GM19099 (cell line): Measurements from ENCODE around the gene PHB1.

Experiments
- POLR2A ChIP-seq: IDR thresholded peaks from 3 replicates; pipeline ENCODE4 v1.6.1; 2011; ENCODE audit warnings: low read depth; ENCODE audit not compliant: insufficient read length; ENCODE audit errors: extremely low read depth

The PHB1 gene

DNA sequence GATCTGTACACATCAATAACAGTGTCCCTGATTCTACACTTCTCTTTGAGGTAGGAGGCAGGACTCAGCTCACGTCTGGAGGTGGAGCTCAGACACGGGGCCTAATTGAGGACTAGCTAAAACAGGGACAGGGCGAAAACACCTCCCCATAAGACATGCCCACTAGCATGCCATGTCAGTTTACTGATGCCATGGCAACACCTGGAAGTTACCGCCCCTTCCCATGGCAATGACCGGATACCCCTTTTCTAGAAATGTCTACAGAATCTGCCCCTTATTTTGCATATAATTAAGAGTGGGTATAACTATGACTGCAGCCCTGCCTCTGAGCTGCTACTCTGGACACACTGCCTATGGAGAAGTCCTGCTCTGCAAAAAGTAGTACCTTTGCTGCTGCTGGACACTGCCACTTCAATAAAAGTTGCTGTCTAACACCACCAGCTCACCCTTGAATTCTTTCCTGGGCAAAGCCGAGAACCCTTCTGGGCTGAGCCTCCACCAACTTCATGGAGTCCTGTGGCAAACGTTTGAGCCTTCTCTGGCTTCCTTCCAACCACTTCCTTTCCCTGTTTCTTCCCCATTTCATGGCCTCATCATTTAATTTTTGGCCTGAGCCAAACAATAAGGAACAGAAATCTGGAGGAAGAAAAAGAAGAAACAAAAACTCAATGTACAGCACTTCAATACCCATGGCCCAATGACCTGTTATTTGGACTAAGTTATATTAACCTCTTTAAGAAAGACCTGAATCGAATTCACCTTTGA lies 21.0 kb downstream of the PHB1 start:
- no peak for TF ChIP-seq POLR2A

GRCh38 chr17:49390548-49391324 lies 23.9 kb downstream of the PHB1 start:
- peak; percentile 51 for TF ChIP-seq POLR2A

- no peak for TF ChIP-seq POLR2A
Observed at GRCh38 chr17:49388692-49389513, 25.8 kb downstream of the PHB1 start.

GRCh38 chr17:49388290-49388640 lies 26.4 kb downstream of the PHB1 start:
- peak; percentile 39 for TF ChIP-seq POLR2A

- TF ChIP-seq POLR2A, result no peak
Observed at GRCh38 chr17:49387498-49388289, 27.0 kb downstream of the PHB1 start.

DNA sequence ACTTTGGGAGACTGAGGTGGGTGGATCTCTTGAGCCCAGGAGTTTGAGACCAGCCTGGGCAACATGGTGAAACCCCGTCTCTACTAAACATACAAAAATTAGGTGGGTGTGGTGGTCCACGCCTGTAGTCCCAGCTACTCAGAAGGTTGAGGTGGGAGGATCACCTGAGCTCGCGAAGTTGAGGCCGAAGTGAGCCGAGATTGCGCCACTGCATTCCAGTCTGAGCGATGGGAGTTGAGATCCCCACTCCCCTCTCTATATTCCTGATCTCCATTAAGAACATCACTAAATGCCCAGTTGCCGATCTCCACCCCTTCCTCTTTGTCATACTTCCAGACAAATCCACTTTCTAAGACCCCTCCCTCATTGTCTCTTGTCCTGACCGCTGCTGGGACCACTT lies 28.3 kb downstream of the PHB1 start:
- TF ChIP-seq POLR2A, result no peak

- no peak for TF ChIP-seq POLR2A
Observed at GRCh38 chr17:49384951-49385350, 29.7 kb downstream of the PHB1 start.

DNA sequence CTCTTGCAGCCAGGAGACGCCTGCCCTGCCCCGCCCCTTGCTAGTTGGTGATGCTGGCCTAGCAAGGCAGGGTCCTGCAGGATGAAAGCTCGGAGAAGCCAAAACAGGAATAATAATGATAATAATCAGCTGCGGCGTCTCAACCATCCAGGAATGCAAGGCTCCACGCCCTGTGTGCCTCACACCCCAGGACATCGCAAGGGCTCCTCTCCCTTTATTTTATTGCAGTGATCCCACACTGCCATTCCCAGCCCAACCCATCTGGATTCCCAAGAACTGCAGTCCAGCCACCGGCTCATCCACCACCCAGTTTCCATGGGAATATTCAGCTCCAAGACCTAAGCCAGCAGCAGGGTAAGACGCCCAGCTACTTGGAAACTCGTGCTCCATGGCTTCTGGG lies 31.6 kb downstream of the PHB1 start:
- TF ChIP-seq POLR2A, result no peak

- TF ChIP-seq POLR2A, result no peak
Observed at GRCh38 chr17:49382556-49382955, 32.1 kb downstream of the PHB1 start.

DNA sequence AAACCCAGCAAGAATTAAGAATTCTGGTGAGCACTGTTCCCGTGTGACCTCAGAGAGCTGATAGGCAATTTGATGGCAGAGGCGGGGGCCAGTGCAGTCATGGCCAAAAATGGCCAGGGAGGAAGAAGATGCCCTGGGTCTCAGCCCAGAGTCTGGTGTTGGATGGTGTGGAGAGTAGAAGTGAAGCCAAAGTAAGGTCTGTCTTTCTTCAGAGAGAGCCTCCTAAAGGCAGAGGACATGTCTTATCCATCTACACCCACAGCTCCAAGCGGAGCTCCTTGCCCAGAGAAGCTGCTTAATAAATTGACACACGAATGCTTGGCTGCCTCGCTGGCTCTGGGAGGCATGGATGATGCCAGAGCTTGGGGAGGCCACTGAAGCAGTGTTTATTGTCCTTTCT lies 32.9 kb downstream of the PHB1 start:
- TF ChIP-seq POLR2A, result no peak

DNA sequence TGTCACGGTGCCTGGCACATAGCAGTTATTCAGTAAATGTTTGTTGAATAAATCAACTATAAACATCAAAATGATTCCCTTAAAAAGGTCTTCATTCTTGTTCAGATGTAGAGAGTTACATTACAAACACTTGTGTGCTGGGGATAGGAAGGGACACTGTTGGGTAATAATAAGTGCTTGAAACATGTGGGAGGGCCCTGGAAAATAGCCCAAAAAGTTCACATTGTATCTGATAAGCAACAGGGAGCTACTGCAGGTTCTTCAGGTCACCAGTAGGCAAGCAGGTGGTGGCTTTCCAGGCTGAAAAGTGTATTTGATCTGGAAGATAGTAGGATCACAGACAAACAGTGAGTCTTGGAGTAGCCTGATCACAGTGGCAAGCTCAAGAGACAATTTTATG lies 33.6 kb downstream of the PHB1 start:
- TF ChIP-seq POLR2A, result no peak

DNA sequence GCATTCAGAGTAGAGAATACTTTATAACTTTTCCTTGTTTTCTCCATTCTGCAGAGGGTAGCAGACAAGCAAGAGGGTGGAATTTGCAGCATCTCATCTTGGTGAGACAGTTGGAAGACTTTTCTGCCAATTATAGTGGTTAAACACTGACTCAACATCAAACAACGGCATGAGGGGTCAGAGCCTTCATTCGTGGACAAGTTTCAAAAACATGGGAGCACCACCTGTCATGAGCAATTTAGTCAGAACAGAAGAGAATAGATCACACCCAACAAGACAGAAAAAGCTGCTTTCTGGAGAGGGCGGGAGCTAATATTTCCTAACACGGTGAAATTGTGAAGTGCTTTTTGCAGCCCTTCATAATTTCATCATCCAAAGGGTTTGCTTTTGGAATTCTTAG lies 34.8 kb downstream of the PHB1 start:
- TF ChIP-seq POLR2A, result no peak

DNA sequence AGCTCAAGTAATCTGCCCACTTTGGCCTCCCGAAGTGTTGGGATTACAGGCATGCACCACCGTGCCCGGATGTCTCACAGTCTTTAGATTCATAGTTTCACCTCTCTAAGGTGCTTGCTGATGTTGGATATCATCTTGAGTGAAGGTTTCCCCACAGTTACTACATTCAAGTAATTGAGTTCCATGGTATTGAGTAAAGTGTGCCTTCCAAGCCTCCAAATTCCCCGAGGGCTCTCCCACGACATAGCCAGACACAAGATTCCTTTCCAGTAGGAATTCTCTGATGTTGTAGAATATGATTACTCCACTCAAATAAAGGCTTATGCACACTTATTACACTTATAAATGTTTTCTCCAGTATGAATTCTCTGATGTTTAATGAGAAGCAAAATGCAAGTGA lies 36.4 kb downstream of the PHB1 start:
- no peak for TF ChIP-seq POLR2A

DNA sequence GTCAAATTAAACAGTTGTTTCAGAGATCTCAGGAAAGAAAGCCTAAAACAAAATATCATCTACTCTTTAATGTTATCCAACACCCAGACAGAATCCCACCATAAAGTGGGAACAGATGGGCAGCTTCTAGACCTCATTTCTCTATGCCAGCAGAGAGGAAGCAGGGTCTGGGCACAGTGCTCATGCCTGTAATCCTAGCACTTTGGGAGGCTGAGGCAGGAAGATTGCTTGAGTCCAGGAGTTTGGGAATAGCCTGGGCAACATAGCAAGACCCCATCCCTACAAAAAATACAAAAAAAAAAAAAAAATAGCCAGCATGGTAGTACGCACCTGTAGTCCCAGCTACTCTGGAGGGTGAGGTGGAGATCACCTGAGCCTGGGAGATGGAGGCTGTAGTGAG lies 39.1 kb downstream of the PHB1 start:
- no peak for TF ChIP-seq POLR2A

DNA sequence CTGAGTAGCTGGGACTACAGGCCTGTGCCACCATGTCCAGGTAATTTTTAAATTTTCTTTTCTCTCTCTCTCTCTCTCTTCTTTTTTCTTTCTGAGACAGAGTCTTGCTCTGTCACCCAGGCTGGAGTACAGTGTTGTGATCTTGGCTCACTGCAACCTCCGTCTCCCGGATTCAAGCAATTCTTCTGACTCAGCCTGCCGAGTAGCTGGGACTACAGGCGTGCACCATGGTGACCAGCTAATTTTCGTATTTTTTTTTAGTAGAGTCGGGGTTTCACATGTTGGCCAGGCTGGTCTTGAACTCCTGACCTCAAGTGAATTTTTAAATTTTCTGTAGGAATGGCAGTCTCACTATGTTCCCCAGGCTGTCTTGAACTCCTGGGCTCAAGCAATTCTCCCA lies 41.6 kb downstream of the PHB1 start:
- no peak for TF ChIP-seq POLR2A
